CD14-positive monocyte (primary cell): Measurements from ENCODE around the gene PLA2G4A. TPM values are rescaled to one million over a fixed set of nuclear protein-coding genes. Genes with fewer than 3 reads are reported as not detected.

Experiments used
- DNase-seq, 3 donors: peaks; one replicate each; pipeline ENCODE4 v3.0.0-alpha.2; 2011 to 2022
- H2AFZ ChIP-seq: 2 replicates; pipeline ENCODE4 v1.6.0; 2012; ENCODE audit warnings: mild to moderate bottlenecking, low read depth, low read length, inconsistent platforms; ENCODE audit not compliant: insufficient read depth, poor library complexity, severe bottlenecking
- H3K27ac ChIP-seq, 2 donors: 1 replicate in 1 of 2; 2 replicates in 1 of 2; pipeline ENCODE4 v1.5.1; 2012 to 2013; ENCODE audit warnings: low read length in 2 of 2, control low read depth in 1 of 2, inconsistent platforms in 1 of 2, low read depth in 1 of 2, mild to moderate bottlenecking in 1 of 2
- H3K27me3 ChIP-seq, 2 donors: one replicate each; pipeline versions ENCODE4 v1.6.0 to v1.6.1; 2011 to 2013; ENCODE audit warnings: low read length in 2 of 2; ENCODE audit not compliant: control insufficient read depth in 2 of 2, insufficient read depth in 2 of 2
- H3K36me3 ChIP-seq, 2 donors: replicated peaks in 1 of 2; 1 replicate in 1 of 2; 2 replicates in 1 of 2; pipeline versions ENCODE4 v1.5.1 to v1.6.1; 2012 to 2013; ENCODE audit warnings: low read length in 2 of 2, control low read depth in 1 of 2, inconsistent platforms in 1 of 2, mild to moderate bottlenecking in 1 of 2; ENCODE audit not compliant: insufficient read depth in 2 of 2, control insufficient read depth in 1 of 2
- H3K4me1 ChIP-seq, 2 donors: 1 replicate in 1 of 2; 2 replicates in 1 of 2; pipeline versions ENCODE4 v1.5.1 to v1.6.1; 2012 to 2013; ENCODE audit warnings: low read length in 2 of 2, control low read depth in 1 of 2, inconsistent platforms in 1 of 2, mild to moderate bottlenecking in 1 of 2, moderate library complexity in 1 of 2; ENCODE audit not compliant: insufficient read depth in 2 of 2, control insufficient read depth in 1 of 2
- H3K4me2 ChIP-seq: replicated peaks from 2 replicates; pipeline ENCODE3; 2012; ENCODE audit warnings: low read length, moderate library complexity, mild to moderate bottlenecking; ENCODE audit not compliant: poor library complexity, severe bottlenecking; ENCODE audit errors: extremely low read depth
- H3K4me3 ChIP-seq, 3 experiments: fragments of 200-600 bp in 1 of 3; sonication (generic) in 1 of 3; replicated peaks in 1 of 3; 1 replicate in 2 of 3; 2 replicates in 1 of 3; pipeline ENCODE4 v1.5.1; 2011 to 2013; ENCODE audit warnings: low read length in 3 of 3, mild to moderate bottlenecking in 3 of 3, control low read depth in 2 of 3, low read depth in 2 of 3, inconsistent platforms in 1 of 3, moderate library complexity in 1 of 3
- H3K79me2 ChIP-seq: 2 replicates; pipeline ENCODE4 v1.6.0; 2012; ENCODE audit warnings: mild to moderate bottlenecking, control low read depth, inconsistent platforms, low read length, moderate library complexity; ENCODE audit not compliant: insufficient read depth
- H3K9ac ChIP-seq: 2 replicates; pipeline ENCODE4 v1.6.0; 2017; ENCODE audit warnings: low read length, mild to moderate bottlenecking; ENCODE audit not compliant: insufficient read depth, poor library complexity, severe bottlenecking
- H3K9me3 ChIP-seq, 2 donors: replicated peaks in 1 of 2; 1 replicate in 1 of 2; 2 replicates in 1 of 2; pipeline versions ENCODE4 v1.5.1 to v1.6.1; 2012 to 2013; ENCODE audit warnings: low read length in 2 of 2, control low read depth in 1 of 2; ENCODE audit not compliant: control insufficient read depth in 1 of 2, insufficient read depth in 1 of 2
- H4K20me1 ChIP-seq: 2 replicates; pipeline ENCODE4 v1.6.0; 2012; ENCODE audit warnings: mild to moderate bottlenecking, low read length, control low read depth, moderate library complexity; ENCODE audit not compliant: insufficient read depth
- H3K27ac Mint-ChIP-seq, 7 donors: one replicate each; pipeline ENCODE4 v1.8.0; 2020; ENCODE audit warnings: mild to moderate bottlenecking in 7 of 7, mixed read lengths in 7 of 7, moderate library complexity in 6 of 7, inconsistent platforms in 2 of 7
- H3K27me3 Mint-ChIP-seq, 3 donors: one replicate each; pipeline ENCODE4 v1.8.0; 2021 to 2022; ENCODE audit warnings: low read depth in 3 of 3, mild to moderate bottlenecking in 3 of 3, mixed read lengths in 3 of 3, moderate library complexity in 3 of 3, inconsistent platforms in 1 of 3
- H3K36me3 Mint-ChIP-seq, 2 donors: one replicate each; pipeline ENCODE4 v1.8.0; 2020; ENCODE audit warnings: mixed read lengths in 2 of 2, inconsistent platforms in 1 of 2, mild to moderate bottlenecking in 1 of 2
- H3K4me1 Mint-ChIP-seq: one replicate; pipeline ENCODE4 v1.8.0; 2020; ENCODE audit warnings: mild to moderate bottlenecking, mixed read lengths
- H3K4me3 Mint-ChIP-seq, 2 donors: one replicate each; pipeline ENCODE4 v1.8.0; 2020; ENCODE audit warnings: mild to moderate bottlenecking in 2 of 2, mixed read lengths in 2 of 2, moderate library complexity in 1 of 2
- H3K9me3 Mint-ChIP-seq, 7 donors: one replicate each; pipeline ENCODE4 v1.8.0; 2020 to 2022; ENCODE audit warnings: mixed read lengths in 7 of 7, mild to moderate bottlenecking in 6 of 7, moderate library complexity in 6 of 7, inconsistent platforms in 2 of 7
- CTCF ChIP-seq: fragments of 200-600 bp; IDR thresholded peaks from one replicate; pipeline ENCODE4 v1.8.0; 2022; ENCODE audit warnings: antibody characterized with exemption, mild to moderate bottlenecking
- whole genome bisulfite sequencing: methylation state at CpG from one replicate; pipeline ENCODE4 v1.1.5; 2013; ENCODE audit warnings: missing lambda C conversion rate; ENCODE audit not compliant: insufficient coverage; 5-methylcytosine and 5-hydroxymethylcytosine counted together
- intact Hi-C, 2 donors: fragments of 100-400 bp; cut with micrococcal nuclease; formaldehyde crosslinking; loops; one replicate each; pipeline versions ENCODE4 v1.15.0 to v1.15.1; 2023
- polyA plus RNA-seq, 3 donors: library from polyadenylated mRNA; depleted of rRNA in 1 of 3; unstranded in 2 of 3; stranded (reverse) in 1 of 3; fragments of 300-500 nt in 2 of 3; fragments of >200 nt in 1 of 3; fragmentation: Illumina TruSeq in 2 of 3; gene quantifications; 1 replicate in 2 of 3; 2 replicates in 1 of 3; pipeline ENCODE4 v1.2.3, GENCODE V29; 2012 to 2021

Gene PLA2G4A
- polyA plus RNA-seq, 3 donors: 1.4 to 4.5 (median 4.1) TPM

- no CpG with 5 or more reads among the region's 3 CpGs for WGBS
- Histone ChIP-seq H3K4me3 (no peak overlapping the region), H3K4me2 (no peak overlapping the region), H3K27ac (no peak overlapping the region), H3K79me2 (peaks cover 33% of the 10 kb centered on the region), H4K20me1 (no peaks in the 10 kb centered on the region), H3K9me3 (no peaks in the 10 kb centered on the region), H2AFZ (no peak overlapping the region), H3K4me1 (no peaks in the 10 kb centered on the region), H3K27me3 (no peaks in the 10 kb centered on the region), H3K36me3 (peaks cover 8 to 33% of the 10 kb centered on the region in 2 donors), H3K9ac (no peak overlapping the region)
- intact Hi-C loops: no loop called here
- DNase-seq: no peak
- Mint-ChIP-seq H3K27ac (no peak overlapping the region), H3K4me3 (no peak overlapping the region), H3K36me3 (peaks cover 20 to 26% of the 10 kb centered on the region in 2 donors), H3K9me3 (peaks cover 0 to 3% (median 0%) of the 10 kb centered on the region in 7 donors), H3K27me3 (no peaks in the 10 kb centered on the region), H3K4me1 (peaks cover 15% of the 10 kb centered on the region)
- TF ChIP-seq CTCF: no peak
Measured at GRCh38 chr1:186865857-186866256, 37.1 kb downstream of the PLA2G4A start.

GRCh38 chr1:186869526-186870228 is 40.9 kb downstream of the PLA2G4A start:
- H3K9me3 Mint-ChIP-seq: peaks cover 0 to 3% (median 0%) of the 10 kb centered on the region in 7 donors
- no peak overlapping the region for H2AFZ ChIP-seq
- H3K36me3 ChIP-seq: peaks cover 6 to 54% of the 10 kb centered on the region in 2 donors
- peak overlapping the region in 2 of 7 donors; percentile 33 to 86 for H3K27ac Mint-ChIP-seq
- H3K9ac ChIP-seq: no peak overlapping the region
- H3K27me3 Mint-ChIP-seq: no peaks in the 10 kb centered on the region
- WGBS: 44% methylated on average over 1 of the region's 1 CpG
- H3K36me3 Mint-ChIP-seq: peaks cover 36 to 39% of the 10 kb centered on the region in 2 donors
- no peak for DNase-seq
- peaks cover 11% of the 10 kb centered on the region for H3K4me1 Mint-ChIP-seq
- intact Hi-C loops: no loop called here
- H3K4me1 ChIP-seq: no peaks in the 10 kb centered on the region
- peaks cover 15% of the 10 kb centered on the region for H3K79me2 ChIP-seq
- H3K4me3 Mint-ChIP-seq: no peak overlapping the region
- H4K20me1 ChIP-seq: no peaks in the 10 kb centered on the region
- H3K4me3 ChIP-seq: no peak overlapping the region
- TF ChIP-seq CTCF: no peak
- no peaks in the 10 kb centered on the region for H3K27me3 ChIP-seq
- no peaks in the 10 kb centered on the region for H3K9me3 ChIP-seq
- no peak overlapping the region for H3K4me2 ChIP-seq
- H3K27ac ChIP-seq: peak overlapping the region in 1 of 2 donors; percentile 0
